Measurements from ENCODE around the gene OR7C1. TPM values are rescaled to one million over a fixed set of nuclear protein-coding genes. Genes with fewer than 3 reads are reported as not detected.

Gene OR7C1
- total RNA-seq: not detected in 2 replicates

DNA sequence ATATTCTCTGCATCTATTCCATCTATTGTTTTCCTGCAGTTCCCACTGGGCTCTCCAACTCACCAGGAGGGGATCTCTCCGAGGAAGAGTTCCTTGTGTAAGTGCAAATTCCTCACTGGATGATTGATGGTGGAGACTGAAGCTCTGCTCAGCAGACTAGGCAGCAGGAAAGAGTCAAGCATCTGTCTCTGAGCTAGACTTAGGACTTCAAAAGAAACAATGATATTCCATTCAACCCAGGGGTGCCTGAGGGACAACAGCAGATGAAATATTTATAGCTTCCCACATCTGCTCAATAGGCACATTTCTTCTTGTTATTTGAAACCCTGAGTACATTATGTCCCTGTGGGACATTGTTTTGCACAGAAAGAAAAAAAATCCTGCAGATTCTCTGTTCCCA is at the start of gene OR7C1, which contains the start of gene OR7A5:
TSS of gene OR7C1 (minus strand) at position 175 of the 400 bp plus-strand sequence. CDS start 35,049 bp downstream, outside the sequence.
TSS of gene OR7A5 (minus strand) at position 175 of the 400 bp plus-strand sequence. CDS start 6,944 bp downstream, outside the sequence.

DNA sequence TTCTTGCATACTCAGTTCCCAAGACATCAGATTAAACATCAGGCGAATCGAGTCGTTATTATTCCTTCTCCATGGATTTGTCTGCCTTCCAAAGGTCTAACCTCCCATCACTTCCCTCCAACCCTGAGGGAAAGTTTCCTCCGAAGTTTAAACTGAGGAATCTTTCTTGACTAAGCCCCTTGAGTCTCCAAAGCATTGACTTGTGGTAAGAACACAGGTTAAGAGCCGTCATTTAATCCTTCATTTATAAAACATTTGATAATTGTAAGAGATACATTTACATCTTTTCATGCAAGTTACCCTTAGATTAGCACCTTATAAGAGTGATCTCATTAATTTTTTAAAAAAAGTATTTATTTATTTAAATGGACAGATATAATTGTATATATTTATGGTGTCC is 13.8 kb upstream of the OR7C1 start, which contains the start of gene OR7A10:
TSS of gene OR7A10 (minus strand) at position 101 of the 400 bp plus-strand sequence. CDS start 7,045 bp downstream, outside the sequence.

DNA sequence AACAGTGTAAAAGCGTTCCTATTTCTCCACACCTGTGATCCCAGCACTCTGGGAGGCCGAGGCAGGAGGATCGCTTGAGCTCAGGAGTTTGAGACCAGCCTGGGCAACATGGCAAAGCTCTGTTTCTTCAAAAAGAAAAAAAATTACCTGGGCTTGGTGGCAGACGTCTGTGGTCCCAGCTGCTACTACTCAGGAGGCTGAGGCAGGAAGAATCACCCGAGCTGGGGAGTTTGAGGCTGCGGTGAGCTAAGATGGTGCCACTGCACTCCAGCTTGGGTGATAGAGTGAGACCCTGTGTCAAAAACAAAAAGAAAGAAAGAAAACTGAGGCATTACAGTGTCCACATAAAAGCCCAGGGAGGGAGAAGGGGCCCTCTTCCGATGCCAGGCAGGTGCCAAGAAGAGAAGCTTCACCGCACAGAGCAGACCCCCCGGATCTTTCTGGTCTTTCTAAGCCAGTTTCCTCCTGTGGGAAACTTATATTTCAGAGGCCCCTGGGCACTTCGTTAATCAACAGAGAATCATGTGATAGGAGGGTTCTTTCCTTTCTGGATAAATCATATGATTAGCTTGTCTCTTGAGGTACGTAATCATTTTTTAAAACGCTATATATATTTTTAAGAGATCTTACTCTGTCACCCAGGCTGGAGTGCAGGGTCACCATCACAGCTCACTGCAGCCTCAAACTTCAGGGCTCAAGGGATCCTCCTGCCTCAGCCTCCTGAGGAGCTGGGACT is 56.7 kb downstream of the OR7C1 start, which contains the start of gene ADGRE2:
TSS of gene ADGRE2 (minus strand) at position 451 of the 736 bp plus-strand sequence. CDS start 1,804 bp downstream, outside the sequence.

Other genes with a start within 250 kb of the OR7C1 start
- gene ADGRE3, start 160.3 kb downstream of the OR7C1 start, total RNA-seq: not detected in 2 replicates
- gene ZNF333, start 145.1 kb downstream of the OR7C1 start, total RNA-seq: 20.2 and 41.9 TPM in 2 replicates
- under 0.01 and 0.32 TPM in 2 replicates for gene ADGRE2, start 56.6 kb downstream of the OR7C1 start, total RNA-seq
- not detected in 2 replicates for gene OR7A5, start within 50 bp of the OR7C1 start, total RNA-seq
- gene OR7A10, start 13.7 kb upstream of the OR7C1 start, total RNA-seq: not detected in 2 replicates
- gene OR7A17, start 50.9 kb upstream of the OR7C1 start, total RNA-seq: not detected in 2 replicates
- not detected in 2 replicates for gene OR7C2, start 106.3 kb upstream of the OR7C1 start, total RNA-seq
- not detected in 2 replicates for gene SLC1A6, start 144.7 kb upstream of the OR7C1 start, total RNA-seq
- not detected in 2 replicates for gene CASP14, start 214.3 kb upstream of the OR7C1 start, total RNA-seq
- not detected in 2 replicates for gene OR1I1, start 247.0 kb upstream of the OR7C1 start, total RNA-seq